Left kidney (tissue), 2 donors: ENCODE results near the gene CTXND2. TPM values are rescaled to one million over a fixed set of nuclear protein-coding genes. Genes with fewer than 3 reads are reported as not detected.

ENCODE experiments used
- DNase-seq: peaks from one replicate; pipeline ENCODE4 v3.0.0-alpha.2; 2013
- polyA plus RNA-seq: library from polyadenylated mRNA; unstranded; fragments of 120-200 nt; gene quantifications from one replicate; pipeline ENCODE4 v1.2.1, GENCODE V29; 2013; ENCODE audit not compliant: insufficient read length

Gene CTXND2
- polyA plus RNA-seq, 1 donor, result 0.22 TPM

- DNase-seq, result no peak
Measured at GRCh38 chr1:150961756-150962155, 74.8 kb downstream of the CTXND2 start.

Other genes with a start within 250 kb of the CTXND2 start
- gene GOLPH3L, start 190.0 kb upstream of the CTXND2 start, polyA plus RNA-seq, result 42.6 TPM
- not detected for gene HORMAD1, start 166.2 kb upstream of the CTXND2 start, polyA plus RNA-seq
- 7.7 TPM for gene CTSS, start 121.4 kb upstream of the CTXND2 start, polyA plus RNA-seq
- gene CTSK, start 78.9 kb upstream of the CTXND2 start, polyA plus RNA-seq, result 27.6 TPM
- gene ARNT, start 10.5 kb upstream of the CTXND2 start, polyA plus RNA-seq, result 64.4 TPM
- gene SETDB1, start 39.2 kb downstream of the CTXND2 start, polyA plus RNA-seq, result 108 TPM
- gene CERS2, start 87.7 kb downstream of the CTXND2 start, polyA plus RNA-seq, result 307 TPM
- gene ANXA9, start 95.2 kb downstream of the CTXND2 start, polyA plus RNA-seq, result 17.1 TPM
- 47.9 TPM for gene MINDY1, start 119.8 kb downstream of the CTXND2 start, polyA plus RNA-seq
- 47.6 TPM for gene PRUNE1, start 121.3 kb downstream of the CTXND2 start, polyA plus RNA-seq
- gene BNIPL, start 149.4 kb downstream of the CTXND2 start, polyA plus RNA-seq, result 3.4 TPM
- 10.0 TPM for gene C1orf56, start 160.6 kb downstream of the CTXND2 start, polyA plus RNA-seq
- gene CDC42SE1, start 172.5 kb downstream of the CTXND2 start, polyA plus RNA-seq, result 88.6 TPM
- 25.4 TPM for gene MLLT11, start 173.3 kb downstream of the CTXND2 start, polyA plus RNA-seq
- 16.2 TPM for gene GABPB2, start 183.6 kb downstream of the CTXND2 start, polyA plus RNA-seq